HCT116 (cell line): ENCODE results near the gene MOG. TPM values are rescaled to one million over a fixed set of nuclear protein-coding genes. Genes with fewer than 3 reads are reported as not detected.

ENCODE experiments used
- ATAC-seq: fragments of 200-7000 bp; cut with Tn5 transposase; 2 replicates; pipeline ENCODE4 v1.9.1; 2020; ENCODE audit warnings: mild to moderate bottlenecking, moderate library complexity
- BruUV-seq: library from RNA; stranded (reverse); fragments of 400-500 nt; replicated peaks from 2 replicates; lab custom pipeline; 2021; lab: Mats Ljungman, UMichigan
- CTCF ChIA-PET: fragments of 300-600 bp; sonication (Branson Sonifier 250); formaldehyde crosslinking; loops from one replicate; lab custom pipeline; 2021; ENCODE audit warnings: antibody characterized with exemption; lab: Charles Lee
- POLR2A ChIA-PET: fragments of 300-600, 350-600 bp; sonication (Branson Sonifier 250); formaldehyde crosslinking; loops from one replicate; lab custom pipeline; 2021; ENCODE audit warnings: antibody characterized with exemption; lab: Charles Lee
- RAD21 ChIA-PET, 2 experiments: fragments of 300-600 bp; sonication (Branson Sonifier 250); formaldehyde crosslinking; loops; one replicate each; lab custom pipeline; 2023; ENCODE audit warnings: low total read pairs in 2 of 2; ENCODE audit not compliant: uncharacterized antibody in 2 of 2, unreplicated experiment in 2 of 2, low non-redundant PET in 1 of 2; lab: Charles Lee
- DNase-seq: peaks from one replicate; pipeline ENCODE4 v3.0.0-alpha.2; 2010; ENCODE audit warnings: low read depth, low spot score
- H2AFZ ChIP-seq: fragments of 200-600 bp; shearing (Covaris generic), sonication (generic); 2 replicates; pipeline ENCODE4 v1.6.1; 2017; ENCODE audit warnings: low read depth, mixed run types, mixed read lengths, antibody characterized with exemption, low read length; ENCODE audit not compliant: poor library complexity, severe bottlenecking
- H3K27ac ChIP-seq: 2 replicates; pipeline ENCODE4 v1.5.1; 2012; ENCODE audit warnings: low read depth, low read length
- H3K27me3 ChIP-seq: fragments of 200-600 bp; sonication (generic); 2 replicates; pipeline ENCODE4 v1.6.1; 2016; ENCODE audit warnings: mixed run types, low read length, mixed read lengths; ENCODE audit not compliant: insufficient read depth
- H3K36me3 ChIP-seq, 2 experiments: fragments of 200-500 bp in 1 of 2; fragments of 200-600 bp in 1 of 2; sonication (Bioruptor generic) in 1 of 2; sonication (generic) in 1 of 2; 2 replicates each; pipeline versions ENCODE4 v1.5.1 to v1.6.1; 2014 to 2016; ENCODE audit warnings: low read length in 2 of 2, inconsistent platforms in 1 of 2, mixed read lengths in 1 of 2, mixed run types in 1 of 2; ENCODE audit not compliant: insufficient read depth in 2 of 2, control insufficient read depth in 1 of 2
- H3K4me1 ChIP-seq, 2 experiments: fragments of 200-600 bp in 1 of 2; sonication (generic) in 1 of 2; 2 replicates each; pipeline versions ENCODE4 v1.5.1 to v1.6.1; 2012 to 2017; ENCODE audit warnings: low read length in 2 of 2, inconsistent platforms in 1 of 2, mild to moderate bottlenecking in 1 of 2, mixed read lengths in 1 of 2, mixed run types in 1 of 2, moderate library complexity in 1 of 2; ENCODE audit not compliant: insufficient read depth in 2 of 2, control insufficient read depth in 1 of 2
- H3K4me2 ChIP-seq: fragments of 200-600 bp; sonication (generic); 2 replicates; pipeline ENCODE4 v1.6.1; 2017; ENCODE audit warnings: mixed run types, low read length, mixed read lengths
- H3K4me3 ChIP-seq, 2 experiments: fragments of 200-600 bp in 1 of 2; sonication (generic) in 1 of 2; replicated peaks in 1 of 2; 2 replicates each; pipeline ENCODE4 v1.5.1; 2011 to 2016; ENCODE audit warnings: low read length in 2 of 2, control low read depth in 1 of 2, low read depth in 1 of 2, mild to moderate bottlenecking in 1 of 2, mixed read lengths in 1 of 2, mixed run types in 1 of 2
- H3K79me2 ChIP-seq: fragments of 200-600 bp; sonication (generic); 2 replicates; pipeline ENCODE4 v1.6.1; 2017; ENCODE audit warnings: mild to moderate bottlenecking, mixed run types, low read length, moderate library complexity, mixed read lengths; ENCODE audit not compliant: insufficient read depth
- H3K9ac ChIP-seq: fragments of 200-600 bp; sonication (generic); 2 replicates; pipeline ENCODE4 v1.6.1; 2016; ENCODE audit warnings: low read length, mixed read lengths
- H3K9me2 ChIP-seq: fragments of 200-600 bp; sonication (generic), shearing (Covaris generic); 2 replicates; pipeline ENCODE4 v1.6.1; 2017; ENCODE audit warnings: mixed run types, mild to moderate bottlenecking, moderate library complexity; ENCODE audit not compliant: insufficient read depth
- H3K9me3 ChIP-seq, 2 experiments: fragments of 200-500 bp in 1 of 2; fragments of 200-600 bp in 1 of 2; sonication (Bioruptor generic) in 1 of 2; sonication (generic) in 1 of 2; 2 replicates each; pipeline ENCODE4 v1.6.1; 2014 to 2017; ENCODE audit warnings: low read length in 2 of 2, mixed read lengths in 2 of 2, inconsistent platforms in 1 of 2, low read depth in 1 of 2, mild to moderate bottlenecking in 1 of 2, mixed run types in 1 of 2, moderate library complexity in 1 of 2; ENCODE audit not compliant: control insufficient read depth in 1 of 2, insufficient read depth in 1 of 2
- H4K20me1 ChIP-seq: fragments of 200-600 bp; sonication (generic), shearing (Covaris generic); 2 replicates; pipeline ENCODE4 v1.6.1; 2017; ENCODE audit warnings: mixed run types, mild to moderate bottlenecking, moderate library complexity; ENCODE audit not compliant: insufficient read depth
- CTCF ChIP-seq, 3 experiments: fragments of 200-600 bp in 1 of 3; sonication (generic) in 1 of 3; IDR thresholded peaks in 2 of 3; conservative IDR thresholded peaks in 1 of 3; 2 replicates each; pipeline ENCODE4 v1.5.1; 2012 to 2017; ENCODE audit warnings: low read depth in 2 of 3, low read length in 2 of 3, antibody characterized with exemption in 1 of 3, borderline replicate concordance in 1 of 3, control low read depth in 1 of 3, mild to moderate bottlenecking in 1 of 3, mixed read lengths in 1 of 3, mixed run types in 1 of 3, moderate library complexity in 1 of 3; ENCODE audit not compliant: insufficient read depth in 1 of 3
- JUND ChIP-seq: IDR thresholded peaks from 2 replicates; pipeline ENCODE4 v1.6.1; 2012
- RAD21 ChIP-seq: IDR thresholded peaks from 2 replicates; pipeline ENCODE4 v1.6.1; 2012; ENCODE audit warnings: low read depth, mild to moderate bottlenecking
- SP1 ChIP-seq: IDR thresholded peaks from 2 replicates; pipeline ENCODE4 v1.6.1; 2012; ENCODE audit warnings: low read depth
- ZNF274 ChIP-seq: fragments of 200-500 bp; sonication (Bioruptor generic); IDR thresholded peaks from 2 replicates; pipeline ENCODE4 v1.6.1; 2014; ENCODE audit warnings: mild to moderate bottlenecking, low read depth, low read length, inconsistent platforms
- intact Hi-C: fragments of 100-400 bp; cut with micrococcal nuclease; formaldehyde crosslinking; loops from 2 replicates; pipeline ENCODE4 v1.10.0; 2022
- total RNA-seq: library from RNA; stranded (reverse); gene quantifications from one replicate; pipeline ENCODE4 v1.2.1, GENCODE V29; 2021; ENCODE audit not compliant: unreplicated experiment

The MOG gene
- total RNA-seq, 1 experiment from 2014 or later: not detected

DNA sequence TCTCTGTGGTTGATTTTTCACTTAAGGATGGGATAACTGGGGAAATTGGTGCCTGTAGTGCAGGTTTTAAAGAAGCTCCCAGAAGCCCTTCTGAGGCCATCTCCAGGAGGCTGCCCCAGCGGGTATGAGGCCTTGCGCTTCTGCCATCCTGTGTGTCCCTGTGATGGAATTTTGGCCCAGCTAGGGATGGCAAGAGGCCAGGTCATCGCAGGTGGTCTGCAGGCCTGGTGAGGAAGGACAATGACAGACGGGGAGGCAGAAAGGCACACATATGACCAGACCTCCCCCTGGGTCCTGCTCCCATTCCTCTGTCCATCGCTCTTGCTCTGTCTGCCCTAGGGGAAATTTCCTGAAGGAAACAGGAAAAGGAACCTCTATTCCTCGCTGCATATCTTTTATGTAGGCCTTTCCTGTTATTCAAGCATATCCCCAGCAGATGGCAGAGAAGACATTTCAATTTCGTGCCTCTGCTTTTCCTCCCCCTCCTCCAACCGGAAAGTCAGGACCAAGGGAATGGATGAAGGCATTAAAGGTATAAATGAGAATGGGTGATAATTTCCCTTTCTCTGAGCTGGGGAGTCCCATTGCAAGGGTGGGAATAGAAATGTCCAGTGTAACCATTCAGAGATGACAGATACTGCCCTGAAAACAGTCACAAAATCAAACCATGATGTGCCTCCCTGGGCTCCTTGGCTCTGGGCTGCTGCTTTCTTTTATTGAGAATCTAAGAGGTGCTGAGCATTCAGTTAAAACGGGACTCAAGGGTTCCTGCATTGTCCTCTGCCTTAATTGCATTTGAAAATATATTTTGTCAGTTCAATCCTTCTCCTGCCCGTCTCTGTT, 48.7 kb downstream of the MOG start:
- ATAC-seq: peak; percentile 71
- Histone ChIP-seq H3K27me3 (peaks cover 5% of the 10 kb centered on the region; the same call in 1 of the 2 replicates), H3K36me3 (no peaks in the 10 kb centered on the region), H3K9me3 (no peaks in the 10 kb centered on the region), H2AFZ (peak overlapping the region; percentile 28), H4K20me1 (no peaks in the 10 kb centered on the region), H3K79me2 (no peaks in the 10 kb centered on the region), H3K9me2 (no peaks in the 10 kb centered on the region), H3K4me3 (no peak overlapping the region), H3K9ac (no peak overlapping the region), H3K4me2 (no peak overlapping the region), H3K27ac (no peak overlapping the region)
- BruUV-seq: no TSS peak
- DNase-seq: peak; percentile 48
- intact Hi-C loops: loop anchor here (1.0 to 5.0 kb wide), 3 partner anchors 47 to 307 kb away; no protein-coding TSS in a partner anchor
- CTCF ChIA-PET: interaction anchor here (0.6 to 2.1 kb wide), 4 partner anchors 52 to 1426 kb away, joined by 3 to 7 read pairs (median 4); no protein-coding TSS in a partner anchor
- TF ChIP-seq CTCF (IDR thresholded peaks at IDR 0.05 in 2 of 3, conservative IDR thresholded peaks at IDR 0.05 in 1 of 3; ENCODE audit: borderline replicate concordance in 1 of 3, insufficient read depth in 1 of 3, low read depth in 2 of 3, low read length in 2 of 3): peak; percentile 64 to 83 (median 71); a peak in 5 of 6 replicates
- TF ChIP-seq SP1: no peak
- no peak for TF ChIP-seq ZNF274
- no peak for TF ChIP-seq JUND
- TF ChIP-seq RAD21: peak; percentile 93
- TF ChIP-seq, all 23 proteins: peak for 2
- ChIA-PET RAD21 (interaction anchor here in 1 of 2 experiments (0.5 kb wide), 1 partner anchor 131 kb away, joined by 3 read pairs; no protein-coding TSS in a partner anchor), POLR2A (interaction anchor here (0.6 kb wide), 1 partner anchor 27 kb away, joined by 3 read pairs; no protein-coding TSS in a partner anchor)
- H3K4me1 ChIP-seq: peaks cover 0 to 3% of the 10 kb centered on the region in 2 experiments; a peak in 1 of 4 replicates
